Hematopoietic multipotent progenitor cell treated with erythropoietin and hydrocortisone succinate and interleukin-3 and kit ligand, for 6 days (in vitro differentiated cells): ENCODE data around the gene ARHGAP8.
"Not testable (repeated sequence)": the region's sequence is repeated elsewhere in the genome, so short reads cannot be mapped to it uniquely, and the experiment has no call there.

ENCODE experiments used
- DNase-seq: peaks from one replicate; pipeline ENCODE4 v3.0.0-alpha.2; 2015

The ARHGAP8 gene

GRCh38 chr22:44740307-44740706 lies 12.1 kb upstream of the ARHGAP8 start:
- DNase-seq: no peak

DNA sequence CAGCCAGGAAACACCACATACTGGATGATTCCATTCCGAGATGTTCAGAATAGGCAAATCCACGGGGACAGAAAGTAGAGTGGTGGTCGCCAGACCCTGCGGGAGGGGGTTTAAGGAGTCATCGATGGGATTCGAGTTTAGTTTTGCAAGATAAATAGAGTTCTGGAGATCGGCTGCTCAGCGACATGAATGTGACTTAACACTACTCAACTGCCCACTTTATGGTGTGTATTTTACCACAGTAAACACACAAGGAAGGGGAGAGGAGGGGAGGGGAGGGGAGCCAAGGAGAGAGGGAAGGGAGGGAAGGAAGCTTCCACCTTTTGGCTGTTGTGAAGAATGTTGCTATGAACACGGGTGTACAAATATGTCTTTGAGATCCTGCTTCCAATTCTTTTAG lies 10.4 kb upstream of the ARHGAP8 start:
- DNase-seq: no peak

DNA sequence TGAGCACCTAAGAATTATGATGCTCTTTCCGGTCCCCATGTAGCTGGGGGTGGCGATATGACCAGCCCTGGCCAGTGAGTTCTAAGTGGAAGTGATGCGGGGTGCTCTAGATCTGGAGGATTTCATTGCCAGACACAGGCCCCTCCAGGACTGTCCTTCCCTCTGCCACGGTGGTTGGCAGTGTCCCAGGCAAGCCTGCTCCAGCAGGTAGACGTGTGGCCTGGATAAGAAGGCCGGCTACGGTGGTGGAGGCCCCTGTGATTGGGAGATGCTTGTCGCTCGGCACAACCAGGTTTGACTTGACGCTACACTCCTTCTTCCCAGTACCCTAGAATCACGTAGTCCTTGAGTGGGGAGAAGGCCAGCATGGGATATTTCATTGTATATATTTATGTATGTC lies 9.1 kb upstream of the ARHGAP8 start:
- no peak for DNase-seq

DNA sequence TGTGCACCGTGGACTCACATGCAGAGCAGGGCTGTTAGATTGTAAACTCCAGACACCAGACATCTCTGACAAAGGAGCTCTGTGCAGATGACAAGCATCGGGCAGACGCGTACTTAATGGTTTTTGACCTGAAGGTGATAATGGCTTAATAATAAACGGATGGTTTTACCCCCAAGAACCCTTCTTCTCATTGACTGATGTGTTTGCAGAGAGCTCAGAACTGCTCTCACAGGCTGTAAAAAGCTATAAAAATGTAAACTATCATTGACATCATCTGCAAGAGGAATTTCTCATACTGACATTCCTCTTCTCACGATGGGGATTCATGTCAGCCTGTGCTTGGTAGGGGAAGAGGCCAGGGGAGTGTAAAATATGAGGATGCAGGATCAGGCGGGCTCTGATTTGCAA lies 8.6 kb upstream of the ARHGAP8 start:
- no peak for DNase-seq

GRCh38 chr22:44745853-44746789 lies 6.3 kb upstream of the ARHGAP8 start:
- DNase-seq: no peak

GRCh38 chr22:44747784-44748127 lies 4.6 kb upstream of the ARHGAP8 start:
- not testable (repeated sequence) for DNase-seq

DNA sequence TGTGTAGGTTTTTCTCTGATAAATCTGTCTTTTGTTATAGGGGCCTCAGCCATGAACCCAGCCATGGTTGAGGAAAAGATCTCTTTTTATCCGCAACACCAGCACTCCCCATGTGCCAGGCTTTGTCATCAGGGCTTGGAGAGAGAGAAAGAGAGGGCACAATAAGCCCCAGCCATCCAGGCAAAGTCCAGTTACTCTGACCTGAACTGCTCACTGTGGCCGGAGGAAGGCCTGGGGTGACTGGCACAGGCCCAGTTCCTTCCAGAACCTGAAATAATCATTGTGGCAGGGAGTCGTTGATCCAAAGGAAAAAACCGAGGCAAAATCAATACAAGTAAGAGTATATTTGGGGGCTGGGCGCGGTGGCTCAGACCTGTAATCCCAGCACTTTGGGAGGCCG lies 3.9 kb upstream of the ARHGAP8 start:
- no peak for DNase-seq

GRCh38 chr22:44750481-44750880 lies 1.9 kb upstream of the ARHGAP8 start:
- no peak for DNase-seq

GRCh38 chr22:44753189-44754042 lies 1.0 kb downstream of the ARHGAP8 start:
- no peak for DNase-seq

GRCh38 chr22:44754998-44755397 lies 2.6 kb downstream of the ARHGAP8 start:
- no peak for DNase-seq

DNA sequence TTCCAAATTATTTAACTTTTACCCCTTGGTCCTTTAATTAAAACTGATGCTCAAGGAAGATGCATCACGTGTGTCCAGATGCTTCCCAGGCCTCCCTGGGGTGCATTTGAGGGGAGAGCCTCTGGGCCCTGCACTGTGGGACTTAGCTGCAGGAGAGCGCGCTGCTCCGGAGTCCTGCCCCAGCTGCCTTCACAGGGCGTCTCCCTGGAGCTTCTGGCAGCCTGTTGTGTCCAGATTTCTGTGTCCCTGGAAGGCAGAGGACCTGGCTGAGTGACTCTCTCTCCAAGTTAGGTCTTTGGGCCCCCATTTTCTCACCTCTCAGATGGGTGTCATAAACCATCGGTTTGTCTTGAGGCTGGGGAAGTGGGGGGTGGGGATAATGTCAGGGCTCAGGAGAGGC lies 3.0 kb downstream of the ARHGAP8 start:
- no peak for DNase-seq

- DNase-seq: no peak
Observed at GRCh38 chr22:44755956-44756361, 3.6 kb downstream of the ARHGAP8 start.

DNA sequence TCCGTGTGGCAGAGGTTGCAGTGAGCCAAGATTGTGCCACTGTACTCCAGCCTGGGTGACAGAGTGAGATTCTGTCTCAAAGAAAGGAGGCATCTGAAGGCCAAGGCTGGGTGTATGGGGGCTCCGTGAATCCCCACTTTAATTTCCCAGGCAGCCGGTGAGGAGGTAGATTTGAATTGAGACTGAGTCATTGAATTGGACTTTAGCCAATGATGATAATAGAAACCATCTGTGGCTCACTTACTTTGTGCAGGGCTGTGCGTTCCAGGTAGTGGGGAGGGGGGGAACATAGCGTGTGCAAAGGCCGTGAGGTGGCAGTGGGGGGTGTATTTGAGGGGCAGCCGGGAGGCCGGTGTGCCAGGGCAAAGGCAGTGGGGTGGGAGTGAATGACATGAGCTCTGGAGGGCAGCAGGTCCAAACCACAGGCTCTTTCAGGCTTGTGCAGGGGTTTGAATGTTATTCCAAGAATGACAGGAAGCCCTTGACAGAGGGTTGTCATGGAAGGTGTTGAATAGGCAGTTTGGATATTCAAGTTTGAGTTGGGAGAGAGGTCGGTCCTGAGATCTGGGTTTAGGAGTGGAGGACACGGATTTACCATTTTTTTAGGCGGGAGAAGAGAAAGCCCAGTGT lies 6.1 kb downstream of the ARHGAP8 start:
- DNase-seq: no peak

GRCh38 chr22:44759001-44759400 lies 6.6 kb downstream of the ARHGAP8 start:
- DNase-seq: no peak

DNA sequence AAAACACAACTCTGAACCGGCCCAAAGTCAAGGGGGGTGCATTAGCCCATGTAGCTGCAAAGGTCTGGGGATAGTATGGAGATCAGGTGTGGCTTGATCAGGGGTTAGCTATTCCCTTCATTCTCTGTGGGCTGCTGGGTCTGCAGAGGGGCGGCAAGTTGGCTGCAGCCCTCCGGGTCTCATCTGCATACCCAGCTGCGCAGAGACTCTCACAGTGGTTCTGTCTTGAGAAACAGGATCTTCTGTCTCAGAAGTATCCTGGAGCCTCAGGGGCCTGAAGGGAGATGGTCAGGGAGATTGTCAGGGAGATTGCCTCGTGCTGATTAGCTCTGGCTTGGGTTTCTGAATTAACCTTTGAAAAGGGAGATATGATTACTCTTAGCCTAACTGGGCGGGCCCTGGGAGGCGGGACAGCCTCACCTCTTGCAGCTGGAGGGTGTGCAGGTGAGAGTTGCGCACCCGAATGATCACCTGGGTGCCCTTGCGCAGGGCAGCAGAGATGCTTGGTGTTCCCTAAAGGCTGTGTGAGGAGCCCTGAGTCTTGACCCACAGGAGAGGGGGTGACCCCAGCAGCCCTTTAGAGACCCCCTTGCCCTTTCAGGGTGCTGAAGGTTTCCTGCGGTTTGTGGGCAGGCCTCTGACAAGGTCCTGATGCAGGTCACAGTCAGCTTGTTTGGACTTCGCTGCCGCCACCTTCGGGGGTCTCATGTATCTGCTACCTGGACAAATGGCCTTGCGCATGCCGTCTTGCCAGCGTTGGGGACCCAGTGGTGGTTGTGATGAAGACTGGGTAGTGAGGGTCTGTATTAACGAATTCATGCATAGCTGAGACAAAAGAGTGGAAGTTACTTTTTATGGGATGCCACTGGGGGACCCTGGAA lies 7.3 kb downstream of the ARHGAP8 start:
- DNase-seq: no peak

- no peak for DNase-seq
Observed at GRCh38 chr22:44760476-44760875, 8.1 kb downstream of the ARHGAP8 start.

- no peak for DNase-seq
Observed at GRCh38 chr22:44761025-44761424, 8.7 kb downstream of the ARHGAP8 start.

- DNase-seq: no peak
Observed at GRCh38 chr22:44764373-44764772, 12.0 kb downstream of the ARHGAP8 start.

DNA sequence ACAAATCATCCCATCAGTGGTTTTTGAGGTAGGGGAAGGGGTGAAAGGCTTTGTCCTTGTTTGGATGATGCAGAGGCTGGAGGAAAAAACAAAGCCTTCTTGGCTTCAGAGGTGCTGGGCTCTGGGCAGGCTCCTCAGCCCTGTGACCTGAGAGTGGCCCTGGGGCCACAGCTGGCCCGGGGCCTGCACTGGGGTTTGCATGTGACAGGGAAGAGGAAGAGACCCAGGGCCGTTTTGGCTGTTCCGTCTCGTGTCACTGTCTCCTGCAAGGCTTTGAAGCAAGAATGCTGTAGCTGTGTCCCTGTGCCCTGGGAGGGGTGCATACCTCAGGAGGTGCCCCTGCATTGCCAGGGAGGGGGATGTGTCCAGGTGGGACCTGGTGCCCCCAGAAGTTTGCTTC lies 12.6 kb downstream of the ARHGAP8 start:
- DNase-seq: no peak

DNA sequence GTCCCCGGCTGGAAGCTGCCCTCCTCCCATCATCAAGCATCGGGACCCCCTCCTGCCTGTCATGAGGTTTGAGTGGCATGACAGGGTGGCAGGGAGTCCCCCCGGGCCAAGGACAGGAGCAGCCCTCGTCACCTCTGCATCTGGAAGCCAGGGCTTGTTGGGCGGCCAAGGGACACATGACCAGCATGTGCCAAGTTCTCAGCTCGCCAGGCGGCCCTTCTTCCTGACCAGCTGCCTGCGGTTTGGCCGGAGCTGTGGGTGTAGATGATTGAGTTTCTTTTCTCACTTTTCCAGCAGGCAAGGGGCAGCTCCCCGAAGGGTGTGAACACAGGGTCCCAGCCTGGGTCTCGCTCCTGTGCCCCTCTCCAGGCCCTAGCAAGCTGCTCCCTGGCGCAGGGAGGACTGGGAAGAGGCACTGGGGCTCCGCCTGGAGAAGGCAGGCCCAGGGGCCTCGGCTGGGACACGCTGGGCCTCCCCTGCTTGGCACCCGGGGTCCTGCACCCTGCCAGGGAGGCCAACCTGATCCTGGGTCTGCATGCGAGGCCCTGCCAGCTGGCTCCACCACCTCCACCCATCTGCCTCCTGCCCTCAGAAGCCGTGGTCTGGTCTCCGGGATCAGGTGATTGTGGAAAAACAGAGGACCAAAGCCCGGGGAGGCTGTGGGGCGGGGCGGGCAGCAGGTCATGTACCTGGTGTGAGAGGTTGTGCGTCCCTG lies 13.4 kb downstream of the ARHGAP8 start:
- DNase-seq: no peak

GRCh38 chr22:44773082-44773481 lies 20.7 kb downstream of the ARHGAP8 start:
- DNase-seq: no peak

DNA sequence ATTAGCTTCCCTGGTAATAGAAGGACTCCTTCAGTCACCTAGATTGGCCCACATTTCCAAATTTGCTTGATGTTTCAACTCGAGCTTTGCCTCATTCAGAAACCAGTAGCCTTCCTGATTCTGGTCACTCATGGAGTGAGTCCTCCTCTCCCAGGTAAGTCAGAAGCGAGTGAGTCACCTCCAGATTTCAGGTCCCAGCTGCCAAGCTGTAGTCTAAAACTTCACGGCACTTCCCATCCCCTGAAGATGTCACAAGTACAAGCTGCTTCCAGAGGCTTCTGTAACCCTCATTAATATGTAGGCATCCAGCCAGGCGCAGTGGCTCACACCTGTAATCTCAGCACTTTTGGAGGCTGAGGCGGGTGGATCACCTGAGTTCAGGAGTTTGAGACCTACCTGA lies 23.5 kb downstream of the ARHGAP8 start:
- no peak for DNase-seq
